CD4-positive, alpha-beta T cell treated with Interleukin-10 for 1 hour (primary cell): Measurements from ENCODE around the gene MFAP5.
"Not testable (repeated sequence)": the region's sequence is repeated elsewhere in the genome, so short reads cannot be mapped to it uniquely, and the experiment has no call there.

Source experiments
- DNase-seq: peaks from one replicate; pipeline ENCODE4 v3.0.0-alpha.2; 2020

Gene MFAP5

GRCh38 chr12:8624750-8625149 lies 37.9 kb downstream of the MFAP5 start:
- DNase-seq: not testable (repeated sequence)

GRCh38 chr12:8622646-8623045 lies 40.0 kb downstream of the MFAP5 start:
- no peak for DNase-seq

GRCh38 chr12:8615206-8615605 lies 47.4 kb downstream of the MFAP5 start:
- no peak for DNase-seq

GRCh38 chr12:8613881-8614280 lies 48.7 kb downstream of the MFAP5 start:
- not testable (repeated sequence) for DNase-seq

GRCh38 chr12:8612629-8613028 lies 50.0 kb downstream of the MFAP5 start, which contains the start of gene AICDA:
AICDA (minus strand) TSS chr12:8612859; CDS start chr12:8612767, 92 bp downstream.
- DNase-seq: no peak

GRCh38 chr12:8609061-8609570 lies 53.5 kb downstream of the MFAP5 start:
- DNase-seq: peak; percentile 34

GRCh38 chr12:8606890-8607289 lies 55.7 kb downstream of the MFAP5 start:
- no peak for DNase-seq

- DNase-seq: no peak
Measured at GRCh38 chr12:8605057-8605456, 57.6 kb downstream of the MFAP5 start.

- DNase-seq: no peak
Measured at GRCh38 chr12:8603856-8604255, 58.8 kb downstream of the MFAP5 start.

- no peak for DNase-seq
Measured at GRCh38 chr12:8603286-8603685, 59.3 kb downstream of the MFAP5 start.

GRCh38 chr12:8596561-8596960 lies 66.1 kb downstream of the MFAP5 start:
- DNase-seq: no peak
